ENCODE measurements around the gene RGS9BP. TPM values are rescaled to one million over a fixed set of nuclear protein-coding genes. Genes with fewer than 3 reads are reported as not detected.

The RGS9BP gene
- total RNA-seq, 1 donor from 2014 or later: 0.79 TPM

DNA sequence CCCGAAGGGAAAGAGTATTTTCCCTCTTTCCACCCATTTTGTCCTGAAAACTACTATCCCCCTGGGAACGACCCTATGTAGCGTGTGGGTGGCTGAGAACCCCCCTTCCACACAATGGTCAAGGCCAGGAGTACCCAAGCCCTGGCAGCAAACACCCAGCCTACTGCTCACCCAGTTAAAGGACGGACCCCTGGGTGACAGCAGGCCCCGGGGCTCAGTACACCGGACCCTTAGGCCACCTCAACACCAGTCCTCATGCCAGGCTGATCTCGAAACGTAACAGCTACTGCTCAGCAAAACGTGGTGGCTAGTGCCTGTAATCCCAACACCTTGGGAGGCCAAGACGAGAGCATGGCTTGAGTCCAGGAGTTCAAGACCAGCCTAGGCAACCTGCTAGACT, 2.1 kb upstream of the RGS9BP start:
- TF ChIP-seq, protein P1, sequence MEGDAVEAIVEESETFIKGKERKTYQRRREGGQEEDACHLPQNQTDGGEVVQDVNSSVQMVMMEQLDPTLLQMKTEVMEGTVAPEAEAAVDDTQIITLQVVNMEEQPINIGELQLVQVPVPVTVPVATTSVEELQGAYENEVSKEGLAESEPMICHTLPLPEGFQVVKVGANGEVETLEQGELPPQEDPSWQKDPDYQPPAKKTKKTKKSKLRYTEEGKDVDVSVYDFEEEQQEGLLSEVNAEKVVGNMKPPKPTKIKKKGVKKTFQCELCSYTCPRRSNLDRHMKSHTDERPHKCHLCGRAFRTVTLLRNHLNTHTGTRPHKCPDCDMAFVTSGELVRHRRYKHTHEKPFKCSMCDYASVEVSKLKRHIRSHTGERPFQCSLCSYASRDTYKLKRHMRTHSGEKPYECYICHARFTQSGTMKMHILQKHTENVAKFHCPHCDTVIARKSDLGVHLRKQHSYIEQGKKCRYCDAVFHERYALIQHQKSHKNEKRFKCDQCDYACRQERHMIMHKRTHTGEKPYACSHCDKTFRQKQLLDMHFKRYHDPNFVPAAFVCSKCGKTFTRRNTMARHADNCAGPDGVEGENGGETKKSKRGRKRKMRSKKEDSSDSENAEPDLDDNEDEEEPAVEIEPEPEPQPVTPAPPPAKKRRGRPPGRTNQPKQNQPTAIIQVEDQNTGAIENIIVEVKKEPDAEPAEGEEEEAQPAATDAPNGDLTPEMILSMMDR (IDR thresholded peaks at IDR 0.05; ENCODE audit: insufficient read depth, low read length, poor library complexity, severe bottlenecking): no peak
- no peaks in the 10 kb centered on the region for H3K36me3 ChIP-seq (ENCODE audit: control insufficient read depth, insufficient read depth, low read length)
- no peak for DNase-seq (ENCODE audit: low read depth)
- H3K27me3 ChIP-seq (ENCODE audit: control insufficient read depth, insufficient read depth, low read length): peaks cover 24% of the 10 kb centered on the region
- H3K4me3 ChIP-seq (ENCODE audit: low read depth, low read length): no peak overlapping the region

DNA sequence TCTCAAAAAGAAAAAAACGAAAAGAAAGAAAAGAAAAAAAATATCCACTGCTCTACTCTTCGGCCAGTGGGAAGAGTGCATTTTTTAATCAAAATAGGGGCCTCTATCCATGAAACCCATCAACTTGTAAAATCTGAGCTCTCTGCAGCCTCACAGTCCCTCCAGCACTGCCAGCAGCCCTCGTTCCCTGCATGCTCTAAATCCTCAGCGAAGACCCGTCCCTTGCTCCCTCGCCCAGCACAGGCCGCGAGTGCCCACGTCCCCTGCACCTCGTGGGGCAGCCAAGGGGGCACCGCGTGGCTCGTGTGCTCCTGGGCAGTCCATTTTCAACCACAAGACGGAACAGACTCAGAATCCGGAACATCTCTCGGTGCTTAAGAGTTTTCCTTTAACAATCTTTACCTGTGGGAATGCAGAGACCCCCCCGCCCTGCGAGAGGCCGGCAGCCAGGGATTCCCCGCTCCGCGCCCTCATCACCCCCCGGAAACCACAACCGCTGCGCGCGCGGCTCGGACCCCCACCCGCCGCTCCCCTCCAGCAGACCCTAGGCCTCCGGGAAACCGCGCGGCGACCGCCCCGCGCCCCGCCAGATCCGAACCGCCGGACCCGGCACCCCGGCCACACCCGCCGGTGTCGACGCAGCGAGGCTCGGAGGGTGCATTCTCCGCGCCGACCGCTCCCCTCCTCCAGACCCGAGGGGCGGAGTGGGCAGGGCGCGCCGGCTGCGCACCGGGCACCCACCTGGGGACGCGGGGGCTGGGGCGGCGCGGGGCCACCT, 1.3 kb upstream of the RGS9BP start:
- peak overlapping the region; percentile 88 for H3K4me3 ChIP-seq (ENCODE audit: low read depth, low read length)
- peaks cover 24% of the 10 kb centered on the region for H3K27me3 ChIP-seq (ENCODE audit: control insufficient read depth, insufficient read depth, low read length)
- TF ChIP-seq, protein P1 (IDR thresholded peaks at IDR 0.05; ENCODE audit: insufficient read depth, low read length, poor library complexity, severe bottlenecking): no peak
- DNase-seq (ENCODE audit: low read depth): no peak
- H3K36me3 ChIP-seq (ENCODE audit: control insufficient read depth, insufficient read depth, low read length): no peaks in the 10 kb centered on the region

- TF ChIP-seq, protein P1 (IDR thresholded peaks at IDR 0.05; ENCODE audit: insufficient read depth, low read length, poor library complexity, severe bottlenecking): no peak
- Histone ChIP-seq H3K27me3 (ENCODE audit: control insufficient read depth, insufficient read depth, low read length) (peaks cover 24% of the 10 kb centered on the region), H3K36me3 (ENCODE audit: control insufficient read depth, insufficient read depth, low read length) (no peaks in the 10 kb centered on the region), H3K4me3 (ENCODE audit: low read depth, low read length) (peak within 1 kb of the TSS; percentile 88)
- peak; percentile 82 for DNase-seq (ENCODE audit: low read depth)
Measured at GRCh38 chr19:32674931-32675719, 523 bp upstream of the RGS9BP start, which contains the start of gene ANKRD27. ANKRD27 (minus strand) TSS chr19:32675180; CDS start chr19:32659015, 16,165 bp downstream.

- Histone ChIP-seq H3K4me3 (ENCODE audit: low read depth, low read length) (peak overlapping the region; percentile 45), H3K36me3 (ENCODE audit: control insufficient read depth, insufficient read depth, low read length) (no peaks in the 10 kb centered on the region), H3K27me3 (ENCODE audit: control insufficient read depth, insufficient read depth, low read length) (peaks cover 24% of the 10 kb centered on the region)
- DNase-seq (ENCODE audit: low read depth): no peak
- TF ChIP-seq, protein P1 (IDR thresholded peaks at IDR 0.05; ENCODE audit: insufficient read depth, low read length, poor library complexity, severe bottlenecking): no peak
Measured at GRCh38 chr19:32676186-32676894, 692 bp downstream of the RGS9BP start.

GRCh38 chr19:32676895-32677359, 1.3 kb downstream of the RGS9BP start:
- Histone ChIP-seq H3K27me3 (ENCODE audit: control insufficient read depth, insufficient read depth, low read length) (peaks cover 24% of the 10 kb centered on the region), H3K36me3 (ENCODE audit: control insufficient read depth, insufficient read depth, low read length) (no peaks in the 10 kb centered on the region), H3K4me3 (ENCODE audit: low read depth, low read length) (no peak overlapping the region)
- DNase-seq (ENCODE audit: low read depth): no peak
- TF ChIP-seq, protein P1 (IDR thresholded peaks at IDR 0.05; ENCODE audit: insufficient read depth, low read length, poor library complexity, severe bottlenecking): no peak
